ENCODE results near the gene RASSF7.

The RASSF7 gene

DNA sequence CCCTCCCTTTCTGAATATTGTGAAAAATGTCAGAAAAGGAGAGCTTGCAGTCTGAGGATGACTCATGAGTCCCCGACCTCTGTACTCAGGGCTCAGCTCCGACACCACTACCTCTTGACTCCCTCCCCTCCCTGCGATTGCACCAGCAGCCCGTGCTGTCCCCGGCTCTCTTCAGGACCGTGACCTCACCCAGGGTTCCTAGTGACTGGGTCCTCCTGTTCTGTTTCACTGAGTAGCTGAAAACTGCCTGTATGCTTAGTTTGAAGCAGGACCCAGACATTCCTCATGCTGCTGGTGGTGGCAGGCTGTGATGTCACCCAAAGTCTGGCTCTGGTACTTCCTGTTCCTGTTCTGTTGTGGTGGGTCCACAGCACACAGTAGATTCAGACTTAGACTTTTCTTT is 27.2 kb downstream of the RASSF7 start:
- TF ChIP-seq, protein P1, sequence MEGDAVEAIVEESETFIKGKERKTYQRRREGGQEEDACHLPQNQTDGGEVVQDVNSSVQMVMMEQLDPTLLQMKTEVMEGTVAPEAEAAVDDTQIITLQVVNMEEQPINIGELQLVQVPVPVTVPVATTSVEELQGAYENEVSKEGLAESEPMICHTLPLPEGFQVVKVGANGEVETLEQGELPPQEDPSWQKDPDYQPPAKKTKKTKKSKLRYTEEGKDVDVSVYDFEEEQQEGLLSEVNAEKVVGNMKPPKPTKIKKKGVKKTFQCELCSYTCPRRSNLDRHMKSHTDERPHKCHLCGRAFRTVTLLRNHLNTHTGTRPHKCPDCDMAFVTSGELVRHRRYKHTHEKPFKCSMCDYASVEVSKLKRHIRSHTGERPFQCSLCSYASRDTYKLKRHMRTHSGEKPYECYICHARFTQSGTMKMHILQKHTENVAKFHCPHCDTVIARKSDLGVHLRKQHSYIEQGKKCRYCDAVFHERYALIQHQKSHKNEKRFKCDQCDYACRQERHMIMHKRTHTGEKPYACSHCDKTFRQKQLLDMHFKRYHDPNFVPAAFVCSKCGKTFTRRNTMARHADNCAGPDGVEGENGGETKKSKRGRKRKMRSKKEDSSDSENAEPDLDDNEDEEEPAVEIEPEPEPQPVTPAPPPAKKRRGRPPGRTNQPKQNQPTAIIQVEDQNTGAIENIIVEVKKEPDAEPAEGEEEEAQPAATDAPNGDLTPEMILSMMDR (IDR thresholded peaks at IDR 0.05; ENCODE audit: low read length): no peak
- TF ChIP-seq EZH2 (IDR thresholded peaks at IDR 0.05; ENCODE audit: borderline replicate concordance, low read length): no peak
- H2AFZ ChIP-seq (ENCODE audit: low read length): no peak overlapping the region
- no peaks in the 10 kb centered on the region for H3K79me2 ChIP-seq (ENCODE audit: insufficient read depth, low read length)
- H4K20me1 ChIP-seq (ENCODE audit: insufficient read depth, low read length): no peaks in the 10 kb centered on the region
- no peak overlapping the region for H3K4me2 ChIP-seq (ENCODE audit: low read length)
- no peaks in the 10 kb centered on the region for H3F3A ChIP-seq (ENCODE audit: insufficient read depth, low read length)
- H3K36me3 ChIP-seq (ENCODE audit: insufficient read depth, low read length): peaks cover 80% of the 10 kb centered on the region
- H3K9me3 ChIP-seq (ENCODE audit: low read length): no peaks in the 10 kb centered on the region
- no peaks in the 10 kb centered on the region for H3K27me3 ChIP-seq (ENCODE audit: insufficient read depth, low read length)
- no peak overlapping the region for H3K27ac ChIP-seq (ENCODE audit: low read depth, low read length, poor library complexity, severe bottlenecking)
- H3K9ac ChIP-seq (ENCODE audit: low read length): no peak overlapping the region
- H3K4me1 ChIP-seq (ENCODE audit: insufficient read depth, low read length, severe bottlenecking): no peaks in the 10 kb centered on the region
- H3K9me2 ChIP-seq (ENCODE audit: low read depth, low read length): no peaks in the 10 kb centered on the region
- H3K4me3 ChIP-seq (ENCODE audit: low read depth, low read length, poor library complexity, severe bottlenecking): no peak overlapping the region

DNA sequence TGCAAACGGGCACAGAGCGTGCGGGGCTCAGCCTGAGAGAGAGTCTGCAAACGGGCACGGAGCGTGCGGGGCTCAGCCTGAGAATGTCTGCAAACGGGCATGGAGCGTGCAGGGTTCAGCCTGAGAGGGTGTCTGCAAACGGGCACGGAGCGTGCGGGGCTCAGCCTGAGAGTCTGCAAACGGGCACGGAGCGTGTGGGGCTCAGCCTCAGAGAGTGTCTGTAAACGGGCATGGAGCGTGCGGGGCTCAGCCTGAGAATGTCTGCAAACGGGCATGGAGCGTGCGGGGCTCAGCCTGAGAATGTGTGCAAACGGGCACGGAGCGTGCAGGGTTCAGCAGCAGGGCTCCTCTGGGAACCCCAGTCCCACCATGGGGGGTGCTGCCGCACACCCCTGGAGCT is 29.0 kb downstream of the RASSF7 start:
- H3K9ac ChIP-seq (ENCODE audit: low read length): no peak overlapping the region
- H3K4me2 ChIP-seq (ENCODE audit: low read length): no peak overlapping the region
- peaks cover 82% of the 10 kb centered on the region for H3K36me3 ChIP-seq (ENCODE audit: insufficient read depth, low read length)
- no peaks in the 10 kb centered on the region for H3K4me1 ChIP-seq (ENCODE audit: insufficient read depth, low read length, severe bottlenecking)
- H3K9me2 ChIP-seq (ENCODE audit: low read depth, low read length): no peaks in the 10 kb centered on the region
- H3F3A ChIP-seq (ENCODE audit: insufficient read depth, low read length): no peaks in the 10 kb centered on the region
- H3K4me3 ChIP-seq (ENCODE audit: low read depth, low read length, poor library complexity, severe bottlenecking): no peak overlapping the region
- no peaks in the 10 kb centered on the region for H3K9me3 ChIP-seq (ENCODE audit: low read length)
- H3K27me3 ChIP-seq (ENCODE audit: insufficient read depth, low read length): no peaks in the 10 kb centered on the region
- H2AFZ ChIP-seq (ENCODE audit: low read length): no peak overlapping the region
- H4K20me1 ChIP-seq (ENCODE audit: insufficient read depth, low read length): no peaks in the 10 kb centered on the region
- no peak overlapping the region for H3K27ac ChIP-seq (ENCODE audit: low read depth, low read length, poor library complexity, severe bottlenecking)
- no peaks in the 10 kb centered on the region for H3K79me2 ChIP-seq (ENCODE audit: insufficient read depth, low read length)
- TF ChIP-seq, protein P1 (IDR thresholded peaks at IDR 0.05; ENCODE audit: low read length): no peak
- no peak for TF ChIP-seq EZH2 (IDR thresholded peaks at IDR 0.05; ENCODE audit: borderline replicate concordance, low read length)

DNA sequence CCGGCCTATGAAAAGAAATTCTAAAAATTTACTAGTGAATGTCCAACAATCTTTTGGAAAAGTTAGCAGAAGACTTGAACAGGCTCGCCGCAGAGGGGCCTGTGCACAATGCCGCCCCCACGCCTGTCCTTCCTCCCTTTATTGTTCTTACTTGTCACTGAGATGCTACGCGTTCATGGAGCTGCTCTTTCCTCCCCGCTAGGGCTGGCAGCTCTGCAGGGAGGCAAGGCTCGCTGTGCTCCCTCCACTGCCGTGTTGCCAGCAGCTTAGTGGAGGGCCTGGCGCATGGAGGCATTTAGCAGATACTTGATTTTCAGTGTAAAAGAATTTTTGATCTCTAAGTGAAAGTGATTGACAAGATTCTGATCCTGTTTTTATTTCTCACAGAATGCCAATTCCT is 30.2 kb downstream of the RASSF7 start:
- no peak overlapping the region for H3K4me2 ChIP-seq (ENCODE audit: low read length)
- TF ChIP-seq, protein P1 (IDR thresholded peaks at IDR 0.05; ENCODE audit: low read length): no peak
- TF ChIP-seq EZH2 (IDR thresholded peaks at IDR 0.05; ENCODE audit: borderline replicate concordance, low read length): no peak
- no peaks in the 10 kb centered on the region for H3K27me3 ChIP-seq (ENCODE audit: insufficient read depth, low read length)
- H3K79me2 ChIP-seq (ENCODE audit: insufficient read depth, low read length): no peaks in the 10 kb centered on the region
- H4K20me1 ChIP-seq (ENCODE audit: insufficient read depth, low read length): no peaks in the 10 kb centered on the region
- no peaks in the 10 kb centered on the region for H3K9me3 ChIP-seq (ENCODE audit: low read length)
- H3K9me2 ChIP-seq (ENCODE audit: low read depth, low read length): no peaks in the 10 kb centered on the region
- no peaks in the 10 kb centered on the region for H3K4me1 ChIP-seq (ENCODE audit: insufficient read depth, low read length, severe bottlenecking)
- no peak overlapping the region for H3K9ac ChIP-seq (ENCODE audit: low read length)
- H3K27ac ChIP-seq (ENCODE audit: low read depth, low read length, poor library complexity, severe bottlenecking): no peak overlapping the region
- no peak overlapping the region for H2AFZ ChIP-seq (ENCODE audit: low read length)
- H3K36me3 ChIP-seq (ENCODE audit: insufficient read depth, low read length): peaks cover 94% of the 10 kb centered on the region
- H3F3A ChIP-seq (ENCODE audit: insufficient read depth, low read length): no peaks in the 10 kb centered on the region
- H3K4me3 ChIP-seq (ENCODE audit: low read depth, low read length, poor library complexity, severe bottlenecking): no peak overlapping the region
